ENCODE measurements around the gene EXOC4. TPM values are rescaled to one million over a fixed set of nuclear protein-coding genes. Genes with fewer than 3 reads are reported as not detected.
A peak's percentile ranks its signal among the peaks of the same experiment; 100 is the strongest.

The EXOC4 gene
- total and polyA plus RNA-seq, 2 of the 13 experiments (the other 11 are each of a cell fraction or from before 2014, with no cell fraction given): 22.5 to 39.0 TPM

DNA sequence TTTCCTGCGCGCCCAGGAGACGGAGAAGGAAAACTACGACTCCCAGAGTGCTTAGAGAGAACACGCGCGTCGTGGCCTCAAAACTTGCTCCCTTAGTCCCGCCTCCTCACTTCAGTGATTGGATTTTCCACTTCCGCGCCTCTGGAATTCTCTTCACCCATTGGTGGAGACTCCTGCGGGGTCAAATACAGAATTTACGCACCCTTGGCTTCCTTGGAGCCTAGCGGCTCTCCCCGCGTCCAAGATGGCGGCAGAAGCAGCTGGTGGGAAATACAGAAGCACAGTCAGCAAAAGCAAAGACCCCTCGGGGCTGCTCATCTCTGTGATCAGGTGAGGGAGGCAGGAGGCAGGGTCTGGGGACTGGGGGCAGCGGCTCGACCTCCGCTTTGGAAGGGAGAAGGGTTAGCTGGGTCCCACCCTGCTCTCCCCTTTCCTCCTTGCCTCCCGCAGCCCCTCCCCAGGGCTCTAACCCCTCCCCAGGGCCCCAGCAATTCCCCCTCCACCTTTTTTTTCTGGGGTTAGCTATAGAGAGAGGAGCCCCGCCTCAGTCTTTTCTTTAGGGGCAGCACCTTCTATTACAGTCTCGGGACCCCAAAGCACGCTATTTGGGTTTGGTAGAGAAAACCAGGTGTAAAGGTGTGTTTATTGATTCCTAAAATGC lies at the start of gene EXOC4 (continued):
- TF ChIP-seq ZNF441 (CRISPR knock-in tag; IDR thresholded peaks at IDR 0.05; ENCODE audit: borderline replicate concordance) (no peak), SATB2 (CRISPR knock-in tag; IDR thresholded peaks at IDR 0.05) (no peak), ARID2 (CRISPR knock-in tag; IDR thresholded peaks at IDR 0.05; ENCODE audit: borderline replicate concordance) (no peak), ZNF143 (CRISPR knock-in tag; IDR thresholded peaks at IDR 0.05) (peak; percentile 96), ZFP36 (IDR thresholded peaks at IDR 0.05; ENCODE audit: borderline replicate concordance, low read depth, low read length, partially characterized antibody) (no peak), ZSCAN9 (CRISPR knock-in tag; IDR thresholded peaks at IDR 0.05; ENCODE audit: borderline replicate concordance) (no peak), ZFP90 (CRISPR knock-in tag; IDR thresholded peaks at IDR 0.05; ENCODE audit: borderline replicate concordance) (no peak), MAFG (CRISPR knock-in tag; IDR thresholded peaks at IDR 0.05) (peak; percentile 71; the same call in 1 of the 2 replicates), HDAC6 (IDR thresholded peaks at IDR 0.05; ENCODE audit: low read depth, low read length) (no peak), CEBPG (CRISPR knock-in tag; IDR thresholded peaks at IDR 0.05) (no peak), HOXA9 (CRISPR knock-in tag; IDR thresholded peaks at IDR 0.05; ENCODE audit: borderline replicate concordance) (no peak), FOSL2 (CRISPR knock-in tag; IDR thresholded peaks at IDR 0.05) (peak; percentile 27; the same call in 1 of the 2 replicates), XBP1 (CRISPR knock-in tag; IDR thresholded peaks at IDR 0.05) (no peak), TSC22D2 (CRISPR knock-in tag; IDR thresholded peaks at IDR 0.05; ENCODE audit: borderline replicate concordance) (no peak), JDP2 (CRISPR knock-in tag; IDR thresholded peaks at IDR 0.05; ENCODE audit: borderline replicate concordance) (no peak), ZNF552 (CRISPR knock-in tag; IDR thresholded peaks at IDR 0.05; ENCODE audit: borderline replicate concordance) (no peak), TCF12 (IDR thresholded peaks at IDR 0.05) (no peak), TCF12 (CRISPR knock-in tag; IDR thresholded peaks at IDR 0.05) (no peak), ZMYM3 (CRISPR knock-in tag; IDR thresholded peaks at IDR 0.05) (no peak), ZNF747 (CRISPR knock-in tag; IDR thresholded peaks at IDR 0.05; ENCODE audit: borderline replicate concordance) (no peak), MAFK (conservative IDR thresholded peaks at IDR 0.05 in 1 of 2, IDR thresholded peaks at IDR 0.05 in 1 of 2; ENCODE audit: low read length in 2 of 2) (peak; percentile 85 to 94)
- TF ChIP-seq, protein P1, sequence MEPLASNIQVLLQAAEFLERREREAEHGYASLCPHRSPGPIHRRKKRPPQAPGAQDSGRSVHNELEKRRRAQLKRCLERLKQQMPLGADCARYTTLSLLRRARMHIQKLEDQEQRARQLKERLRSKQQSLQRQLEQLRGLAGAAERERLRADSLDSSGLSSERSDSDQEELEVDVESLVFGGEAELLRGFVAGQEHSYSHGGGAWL (CRISPR knock-in tag; IDR thresholded peaks at IDR 0.05): no peak
- TF ChIP-seq, protein P2, sequence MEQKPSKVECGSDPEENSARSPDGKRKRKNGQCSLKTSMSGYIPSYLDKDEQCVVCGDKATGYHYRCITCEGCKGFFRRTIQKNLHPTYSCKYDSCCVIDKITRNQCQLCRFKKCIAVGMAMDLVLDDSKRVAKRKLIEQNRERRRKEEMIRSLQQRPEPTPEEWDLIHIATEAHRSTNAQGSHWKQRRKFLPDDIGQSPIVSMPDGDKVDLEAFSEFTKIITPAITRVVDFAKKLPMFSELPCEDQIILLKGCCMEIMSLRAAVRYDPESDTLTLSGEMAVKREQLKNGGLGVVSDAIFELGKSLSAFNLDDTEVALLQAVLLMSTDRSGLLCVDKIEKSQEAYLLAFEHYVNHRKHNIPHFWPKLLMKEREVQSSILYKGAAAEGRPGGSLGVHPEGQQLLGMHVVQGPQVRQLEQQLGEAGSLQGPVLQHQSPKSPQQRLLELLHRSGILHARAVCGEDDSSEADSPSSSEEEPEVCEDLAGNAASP (CRISPR knock-in tag; IDR thresholded peaks at IDR 0.05; ENCODE audit: borderline replicate concordance): 0 out of 2 replicates have a peak, but pooled peaks have one; percentile 32
- TF ChIP-seq, protein P3, sequence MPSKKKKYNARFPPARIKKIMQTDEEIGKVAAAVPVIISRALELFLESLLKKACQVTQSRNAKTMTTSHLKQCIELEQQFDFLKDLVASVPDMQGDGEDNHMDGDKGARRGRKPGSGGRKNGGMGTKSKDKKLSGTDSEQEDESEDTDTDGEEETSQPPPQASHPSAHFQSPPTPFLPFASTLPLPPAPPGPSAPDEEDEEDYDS (CRISPR knock-in tag; IDR thresholded peaks at IDR 0.05): peak; percentile 73
- TF ChIP-seq, protein P4, sequence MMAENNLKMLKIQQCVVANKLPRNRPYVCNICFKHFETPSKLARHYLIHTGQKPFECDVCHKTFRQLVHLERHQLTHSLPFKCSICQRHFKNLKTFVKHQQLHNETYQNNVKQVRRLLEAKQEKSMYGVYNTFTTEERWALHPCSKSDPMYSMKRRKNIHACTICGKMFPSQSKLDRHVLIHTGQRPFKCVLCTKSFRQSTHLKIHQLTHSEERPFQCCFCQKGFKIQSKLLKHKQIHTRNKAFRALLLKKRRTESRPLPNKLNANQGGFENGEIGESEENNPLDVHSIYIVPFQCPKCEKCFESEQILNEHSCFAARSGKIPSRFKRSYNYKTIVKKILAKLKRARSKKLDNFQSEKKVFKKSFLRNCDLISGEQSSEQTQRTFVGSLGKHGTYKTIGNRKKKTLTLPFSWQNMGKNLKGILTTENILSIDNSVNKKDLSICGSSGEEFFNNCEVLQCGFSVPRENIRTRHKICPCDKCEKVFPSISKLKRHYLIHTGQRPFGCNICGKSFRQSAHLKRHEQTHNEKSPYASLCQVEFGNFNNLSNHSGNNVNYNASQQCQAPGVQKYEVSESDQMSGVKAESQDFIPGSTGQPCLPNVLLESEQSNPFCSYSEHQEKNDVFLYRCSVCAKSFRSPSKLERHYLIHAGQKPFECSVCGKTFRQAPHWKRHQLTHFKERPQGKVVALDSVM (CRISPR knock-in tag; IDR thresholded peaks at IDR 0.05): no peak
- TF ChIP-seq, protein P5, sequence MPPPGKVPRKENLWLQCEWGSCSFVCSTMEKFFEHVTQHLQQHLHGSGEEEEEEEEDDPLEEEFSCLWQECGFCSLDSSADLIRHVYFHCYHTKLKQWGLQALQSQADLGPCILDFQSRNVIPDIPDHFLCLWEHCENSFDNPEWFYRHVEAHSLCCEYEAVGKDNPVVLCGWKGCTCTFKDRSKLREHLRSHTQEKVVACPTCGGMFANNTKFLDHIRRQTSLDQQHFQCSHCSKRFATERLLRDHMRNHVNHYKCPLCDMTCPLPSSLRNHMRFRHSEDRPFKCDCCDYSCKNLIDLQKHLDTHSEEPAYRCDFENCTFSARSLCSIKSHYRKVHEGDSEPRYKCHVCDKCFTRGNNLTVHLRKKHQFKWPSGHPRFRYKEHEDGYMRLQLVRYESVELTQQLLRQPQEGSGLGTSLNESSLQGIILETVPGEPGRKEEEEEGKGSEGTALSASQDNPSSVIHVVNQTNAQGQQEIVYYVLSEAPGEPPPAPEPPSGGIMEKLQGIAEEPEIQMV (CRISPR knock-in tag; IDR thresholded peaks at IDR 0.05; ENCODE audit: low read depth): no peak

Data from HepG2 (cell line).